Upper lobe of left lung (tissue), 4 donors: Measurements from ENCODE around the gene KCTD21.

Experiments used
- CTCF ChIP-seq, 6 experiments: fragments of 450-650 bp in 4 of 6; fragments of 200-600 bp in 2 of 6; sonication (generic) in 2 of 6; IDR thresholded peaks; one replicate each; pipeline ENCODE4 v1.5.1; 2016 to 2019; ENCODE audit warnings: antibody characterized with exemption in 6 of 6
- POLR2A ChIP-seq, 4 donors: fragments of 450-650 bp; IDR thresholded peaks; one replicate each; pipeline ENCODE4 v1.5.1; 2016 to 2017; ENCODE audit warnings: antibody characterized with exemption in 4 of 4, mild to moderate bottlenecking in 2 of 4
- POLR2AphosphoS5 ChIP-seq, 2 donors: sonication (generic); formaldehyde crosslinking; IDR thresholded peaks; one replicate each; pipeline ENCODE4 v1.5.1; 2017; ENCODE audit warnings: antibody characterized with exemption in 2 of 2

- TF ChIP-seq CTCF (IDR thresholded peaks at IDR 0.05): no peak
- TF ChIP-seq POLR2AphosphoS5 (IDR thresholded peaks at IDR 0.05): no peak
- no peak for TF ChIP-seq POLR2A (IDR thresholded peaks at IDR 0.05)
These were observed 40.7 kb upstream of the KCTD21 start for GRCh38 chr11:78229106-78229505.
